Activated CD4-positive, alpha-beta T cell treated with anti-CD3 and anti-CD28 coated beads for 36 hours (primary cell): ENCODE results near the gene DOK3. TPM values are rescaled to one million over a fixed set of nuclear protein-coding genes. Genes with fewer than 3 reads are reported as not detected.

Source experiments
- ATAC-seq: fragments of 200-7000 bp; cut with Tn5 transposase; one replicate; pipeline ENCODE4 v1.10.0; 2021; ENCODE audit warnings: mild to moderate bottlenecking, moderate library complexity
- CTCF ChIA-PET: fragments of 350-600 bp; sonication (Branson Sonifier 250); formaldehyde crosslinking; loops from one replicate; lab custom pipeline; 2021; ENCODE audit warnings: antibody characterized with exemption; lab: Charles Lee
- POLR2A ChIA-PET: fragments of 350-600 bp; sonication (Branson Sonifier 250); formaldehyde crosslinking; loops from one replicate; lab custom pipeline; 2021; ENCODE audit warnings: antibody characterized with exemption, inconsistent platforms; lab: Charles Lee
- DNase-seq: peaks from one replicate; pipeline ENCODE4 v3.0.0-alpha.2; 2020
- H3K27ac Mint-ChIP-seq: one replicate; pipeline ENCODE4 v1.8.0; 2021; ENCODE audit warnings: mixed read lengths
- H3K27me3 Mint-ChIP-seq: one replicate; pipeline ENCODE4 v1.8.0; 2021; ENCODE audit warnings: mixed read lengths
- H3K36me3 Mint-ChIP-seq: one replicate; pipeline ENCODE4 v1.8.0; 2021; ENCODE audit warnings: low read depth, mixed read lengths
- H3K4me1 Mint-ChIP-seq: one replicate; pipeline ENCODE4 v1.8.0; 2021; ENCODE audit warnings: mixed read lengths
- H3K4me3 Mint-ChIP-seq: one replicate; pipeline ENCODE4 v1.8.0; 2021; ENCODE audit warnings: mild to moderate bottlenecking, moderate library complexity, mixed read lengths
- H3K9me3 Mint-ChIP-seq: one replicate; pipeline ENCODE4 v1.8.0; 2021; ENCODE audit warnings: low read depth, mixed read lengths
- intact Hi-C, 2 experiments: fragments of 100-400 bp; cut with DNase I in 1 of 2; cut with micrococcal nuclease in 1 of 2; formaldehyde crosslinking; loops; one replicate each; pipeline versions ENCODE4 v1.14.2 to v1.15.1; 2022 to 2024; cut with DNase I, micrococcal nuclease
- total RNA-seq, 2 experiments: library from RNA; stranded (reverse); gene quantifications; one replicate each; pipeline ENCODE4 v1.2.3, GENCODE V29; 2021

Gene DOK3
- total RNA-seq, 2 experiments from 2014 or later: 4.2 to 4.8 TPM

- no peak overlapping the region for H3K4me3 Mint-ChIP-seq
- intact Hi-C loops: no loop called here
- ChIA-PET POLR2A (no interaction called here), CTCF (interaction anchor here (0.6 to 0.9 kb wide), 3 partner anchors 17 to 211 kb away, joined by 3 to 4 read pairs (median 3); no protein-coding TSS in a partner anchor)
- H3K36me3 Mint-ChIP-seq: peaks cover 19% of the 10 kb centered on the region
- peak overlapping the region; percentile 64 for H3K27ac Mint-ChIP-seq
- DNase-seq: no peak
- H3K27me3 Mint-ChIP-seq: no peaks in the 10 kb centered on the region
- ATAC-seq: no peak
- peaks cover 31% of the 10 kb centered on the region for H3K4me1 Mint-ChIP-seq
- no peaks in the 10 kb centered on the region for H3K9me3 Mint-ChIP-seq
Observed at GRCh38 chr5:177520916-177521513, 11.4 kb upstream of the DOK3 start.

- Mint-ChIP-seq H3K27ac (peak overlapping the region; percentile 64), H3K9me3 (no peaks in the 10 kb centered on the region), H3K36me3 (peaks cover 26% of the 10 kb centered on the region), H3K4me3 (no peak overlapping the region), H3K27me3 (no peaks in the 10 kb centered on the region), H3K4me1 (peaks cover 38% of the 10 kb centered on the region)
- POLR2A ChIA-PET: no interaction called here
- ATAC-seq (no peak), DNase-seq (no peak)
- intact Hi-C loops: no loop called here
- CTCF ChIA-PET: interaction anchor here (0.9 kb wide), 1 partner anchor 118 kb away, joined by 3 read pairs; no protein-coding TSS in a partner anchor
Observed at GRCh38 chr5:177520271-177520670, 10.6 kb upstream of the DOK3 start.

GRCh38 chr5:177519463-177520235 lies 10.0 kb upstream of the DOK3 start:
- Mint-ChIP-seq H3K27ac (peak overlapping the region; percentile 60), H3K27me3 (no peaks in the 10 kb centered on the region), H3K9me3 (no peaks in the 10 kb centered on the region), H3K36me3 (peaks cover 33% of the 10 kb centered on the region), H3K4me3 (peak overlapping the region; percentile 28), H3K4me1 (peaks cover 45% of the 10 kb centered on the region)
- DNase-seq: no peak
- ChIA-PET CTCF (interaction anchor here (1.1 kb wide), 2 partner anchors 18 to 72 kb away, joined by 3 read pairs; partner anchors contain the start of gene TMED9), POLR2A (interaction anchor here (1.1 kb wide), 1 partner anchor 8 kb away, joined by 3 read pairs; no protein-coding TSS in a partner anchor)
- intact Hi-C loops: loop anchor here in 1 of 2 experiments (5.0 kb wide), 2 partner anchors 117 to 633 kb away; partner anchors contain the start of genes NHP2 and PFN3
- no peak for ATAC-seq

GRCh38 chr5:177516601-177517568 lies 7.3 kb upstream of the DOK3 start, which contains the start of gene DDX41:
DDX41 (minus strand) TSS chr5:177516961; CDS start chr5:177516945, 16 bp downstream.
- Mint-ChIP-seq H3K4me1 (peaks cover 48% of the 10 kb centered on the region), H3K27me3 (no peaks in the 10 kb centered on the region), H3K9me3 (no peaks in the 10 kb centered on the region), H3K27ac (peak within 1 kb of the TSS; percentile 96), H3K4me3 (peak within 1 kb of the TSS; percentile 98), H3K36me3 (peaks cover 56% of the 10 kb centered on the region)
- POLR2A ChIA-PET: interaction anchor here (0.6 kb wide), 1 partner anchor 19 kb away, joined by 3 read pairs; no protein-coding TSS in a partner anchor
- ATAC-seq (peak; percentile 91), DNase-seq (peak; percentile 98)
- intact Hi-C loops: loop anchor here (1.0 to 5.0 kb wide), 10 partner anchors 20 to 635 kb away; partner anchors contain the start of genes FAM193B (in 2 of the 2), B4GALT7 (in 1 of the 2), DBN1 (in 1 of the 2) and NHP2 (in 1 of the 2)
- CTCF ChIA-PET: interaction anchor here (0.6 to 1.3 kb wide), 7 partner anchors 15 to 208 kb away, joined by 3 to 8 read pairs (median 4); no protein-coding TSS in a partner anchor

GRCh38 chr5:177515580-177515979 lies 6.0 kb upstream of the DOK3 start:
- POLR2A ChIA-PET: interaction anchor here (0.6 to 0.7 kb wide), 2 partner anchors 14 to 18 kb away, joined by 3 read pairs; partner anchors contain the start of gene PDLIM7
- Mint-ChIP-seq H3K36me3 (peaks cover 68% of the 10 kb centered on the region), H3K27me3 (no peaks in the 10 kb centered on the region), H3K27ac (peak overlapping the region; percentile 96), H3K4me1 (peaks cover 48% of the 10 kb centered on the region), H3K9me3 (no peaks in the 10 kb centered on the region), H3K4me3 (peak overlapping the region; percentile 98)
- CTCF ChIA-PET: interaction anchor here (0.6 to 1.3 kb wide), 12 partner anchors 8 to 206 kb away, joined by 3 to 8 read pairs (median 4); partner anchors contain the start of gene B4GALT7
- intact Hi-C loops: loop anchor here in 1 of 2 experiments (5.0 kb wide), 2 partner anchors 113 to 637 kb away; partner anchors contain the start of genes NHP2 and PFN3
- DNase-seq (no peak), ATAC-seq (no peak)

- ChIA-PET CTCF (interaction anchor here (0.6 kb wide), 2 partner anchors 20 to 334 kb away, joined by 3 to 4 read pairs; no protein-coding TSS in a partner anchor), POLR2A (no interaction called here)
- H3K4me1 Mint-ChIP-seq: peaks cover 43% of the 10 kb centered on the region
- DNase-seq (no peak), ATAC-seq (no peak)
- intact Hi-C loops: no loop called here
- no peak overlapping the region for H3K4me3 Mint-ChIP-seq
- no peaks in the 10 kb centered on the region for H3K9me3 Mint-ChIP-seq
- no peaks in the 10 kb centered on the region for H3K27me3 Mint-ChIP-seq
- no peak overlapping the region for H3K27ac Mint-ChIP-seq
- peaks cover 72% of the 10 kb centered on the region for H3K36me3 Mint-ChIP-seq
Observed at GRCh38 chr5:177514541-177514940, 4.9 kb upstream of the DOK3 start.

GRCh38 chr5:177513500-177513899 lies 3.9 kb upstream of the DOK3 start:
- ChIA-PET CTCF (no interaction called here), POLR2A (no interaction called here)
- H3K4me1 Mint-ChIP-seq: peaks cover 35% of the 10 kb centered on the region
- no peak overlapping the region for H3K4me3 Mint-ChIP-seq
- intact Hi-C loops: no loop called here
- DNase-seq (no peak), ATAC-seq (no peak)
- H3K36me3 Mint-ChIP-seq: peaks cover 71% of the 10 kb centered on the region
- no peak overlapping the region for H3K27ac Mint-ChIP-seq
- no peaks in the 10 kb centered on the region for H3K9me3 Mint-ChIP-seq
- H3K27me3 Mint-ChIP-seq: no peaks in the 10 kb centered on the region

GRCh38 chr5:177512736-177513380 lies 3.2 kb upstream of the DOK3 start:
- H3K27ac Mint-ChIP-seq: no peak overlapping the region
- H3K27me3 Mint-ChIP-seq: no peaks in the 10 kb centered on the region
- H3K4me1 Mint-ChIP-seq: peaks cover 35% of the 10 kb centered on the region
- H3K4me3 Mint-ChIP-seq: no peak overlapping the region
- DNase-seq (no peak), ATAC-seq (no peak)
- POLR2A ChIA-PET: no interaction called here
- CTCF ChIA-PET: no interaction called here
- no peaks in the 10 kb centered on the region for H3K9me3 Mint-ChIP-seq
- intact Hi-C loops: no loop called here
- H3K36me3 Mint-ChIP-seq: peaks cover 71% of the 10 kb centered on the region

- peaks cover 69% of the 10 kb centered on the region for H3K36me3 Mint-ChIP-seq
- POLR2A ChIA-PET: no interaction called here
- H3K4me3 Mint-ChIP-seq: no peak overlapping the region
- ATAC-seq: no peak
- H3K27me3 Mint-ChIP-seq: no peaks in the 10 kb centered on the region
- no peak for DNase-seq
- intact Hi-C loops: no loop called here
- peaks cover 33% of the 10 kb centered on the region for H3K4me1 Mint-ChIP-seq
- H3K27ac Mint-ChIP-seq: no peak overlapping the region
- no peaks in the 10 kb centered on the region for H3K9me3 Mint-ChIP-seq
- CTCF ChIA-PET: interaction anchor here (1.0 kb wide), 1 partner anchor 11 kb away, joined by 3 read pairs; no protein-coding TSS in a partner anchor
Observed at GRCh38 chr5:177511796-177512675, 2.4 kb upstream of the DOK3 start.
